Activated naive CD4-positive, alpha-beta T cell treated with anti-CD3 and anti-CD28 coated beads, Interleukin-2, amount 50 U/mL, for 72 hours (primary cell): ENCODE data around the gene SERPINA5. TPM values are rescaled to one million over a fixed set of nuclear protein-coding genes. Genes with fewer than 3 reads are reported as not detected.

Experiments
- ATAC-seq, 2 donors: fragments of 150-1000 bp; cut with Tn5 transposase; 2 replicates each; pipeline ENCODE4 v1.10.0; 2021; ENCODE audit warnings: mild to moderate bottlenecking in 2 of 2, moderate library complexity in 2 of 2
- DNase-seq, 2 donors: peaks; one replicate each; pipeline ENCODE4 v3.0.0; 2021 to 2022; ENCODE audit warnings: low spot score in 2 of 2
- H3K27ac Mint-ChIP-seq, 2 donors: one replicate each; pipeline ENCODE4 v1.8.0; 2022; ENCODE audit warnings: mild to moderate bottlenecking in 2 of 2, mixed read lengths in 2 of 2
- H3K36me3 Mint-ChIP-seq, 2 donors: one replicate each; pipeline ENCODE4 v1.8.0; 2022; ENCODE audit warnings: mixed read lengths in 2 of 2
- H3K9me3 Mint-ChIP-seq, 2 donors: one replicate each; pipeline ENCODE4 v1.8.0; 2022; ENCODE audit warnings: mixed read lengths in 2 of 2
- total RNA-seq, 2 donors: library from RNA; stranded (reverse); gene quantifications; one replicate each; pipeline ENCODE4 v1.2.3, GENCODE V29; 2022

Gene SERPINA5
- total RNA-seq, 2 donors from 2014 or later = not detected

DNA sequence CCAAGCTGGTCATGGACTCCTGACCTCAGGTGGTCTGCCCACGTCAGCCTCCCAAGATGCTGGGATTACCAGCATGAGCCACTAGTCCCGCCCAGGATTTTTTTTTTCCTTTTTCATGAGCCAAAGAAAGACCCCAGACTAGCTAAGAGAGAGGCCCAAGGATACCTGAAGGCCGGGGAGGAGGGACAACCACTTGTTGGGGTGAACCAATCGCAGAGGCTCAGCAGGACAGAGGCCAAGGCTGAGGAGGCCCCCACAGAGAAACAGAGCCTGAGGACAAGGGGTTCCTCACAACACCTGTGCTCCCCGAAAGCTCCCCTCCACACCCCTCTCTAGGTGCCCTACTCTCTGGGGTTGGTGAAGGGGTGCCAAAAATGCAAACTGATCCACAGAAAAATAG, 30.0 kb downstream of the SERPINA5 start:
- peaks cover 0 to 7% of the 10 kb centered on the region in 2 donors for H3K9me3 Mint-ChIP-seq
- no peak for DNase-seq
- no peak for ATAC-seq
- H3K27ac Mint-ChIP-seq = no peak overlapping the region
- no peaks in the 10 kb centered on the region for H3K36me3 Mint-ChIP-seq

- Mint-ChIP-seq H3K9me3 (peaks cover 0 to 17% of the 10 kb centered on the region in 2 donors), H3K36me3 (peaks cover 0 to under 1% of the 10 kb centered on the region in 2 donors), H3K27ac (no peak within 1 kb of the TSS)
- ATAC-seq = no peak
- no peak for DNase-seq
These were observed 30.9 kb downstream of the SERPINA5 start, which contains the start of gene SERPINA3 for GRCh38 chr14:94612174-94612573. SERPINA3 (plus strand) TSS chr14:94612391; CDS start chr14:94614442, 2,051 bp downstream.

GRCh38 chr14:94612580-94613554, 31.6 kb downstream of the SERPINA5 start:
- no peak for ATAC-seq
- no peak for DNase-seq
- Mint-ChIP-seq H3K9me3 (peaks cover 0 to 21% of the 10 kb centered on the region in 2 donors), H3K36me3 (peaks cover 0 to 8% of the 10 kb centered on the region in 2 donors), H3K27ac (no peak overlapping the region)

DNA sequence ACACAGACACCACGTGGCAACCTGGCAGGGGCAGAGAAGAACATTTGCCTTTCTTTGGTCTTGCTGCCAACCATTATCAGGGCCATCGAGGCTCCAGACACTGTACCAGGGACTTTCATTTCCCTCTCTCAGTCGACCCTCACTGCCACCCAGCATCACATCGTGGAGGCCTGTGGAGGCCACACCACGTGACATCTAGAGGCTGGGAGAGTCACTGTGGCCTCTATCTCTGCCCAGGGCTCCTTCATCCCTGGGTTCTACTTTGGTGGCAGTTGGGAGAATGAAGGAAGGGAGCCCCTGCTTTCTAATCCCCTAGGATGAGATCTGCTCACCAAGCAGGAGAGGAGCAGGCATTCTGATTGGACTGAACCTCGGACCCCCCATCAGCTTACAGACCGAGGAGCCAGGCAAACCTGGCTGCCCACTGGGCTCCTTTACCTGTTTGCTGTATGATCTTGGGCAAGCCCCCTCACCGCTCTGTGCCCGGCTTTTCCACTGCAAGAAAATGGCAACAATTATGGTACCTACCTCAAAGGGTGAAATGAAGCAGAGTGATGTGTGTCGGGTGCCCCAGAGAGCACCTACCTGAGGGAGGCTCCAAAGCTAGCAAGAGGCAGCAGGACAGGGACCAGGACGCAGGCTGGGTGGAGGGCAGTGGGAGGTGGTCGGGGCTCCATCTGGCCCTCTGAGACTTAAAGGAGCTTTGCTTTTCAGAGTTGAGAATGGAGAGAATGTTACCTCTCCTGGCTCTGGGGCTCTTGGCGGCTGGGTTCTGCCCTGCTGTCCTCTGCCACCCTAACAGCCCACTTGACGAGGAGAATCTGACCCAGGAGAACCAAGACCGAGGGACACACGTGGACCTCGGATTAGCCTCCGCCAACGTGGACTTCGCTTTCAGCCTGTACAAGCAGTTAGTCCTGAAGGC, 32.8 kb downstream of the SERPINA5 start:
- Mint-ChIP-seq H3K27ac (no peak overlapping the region), H3K36me3 (peaks cover 0 to 19% of the 10 kb centered on the region in 2 donors), H3K9me3 (peaks cover 0 to 26% of the 10 kb centered on the region in 2 donors)
- no peak for ATAC-seq
- no peak for DNase-seq

- no peak for ATAC-seq
- peaks cover 0 to 27% of the 10 kb centered on the region in 2 donors for H3K9me3 Mint-ChIP-seq
- H3K27ac Mint-ChIP-seq = no peak overlapping the region
- no peak for DNase-seq
- peaks cover 0 to 27% of the 10 kb centered on the region in 2 donors for H3K36me3 Mint-ChIP-seq
These were observed 33.6 kb downstream of the SERPINA5 start for GRCh38 chr14:94614802-94615201.

GRCh38 chr14:94615254-94615653, 34.0 kb downstream of the SERPINA5 start:
- peaks cover 0 to 27% of the 10 kb centered on the region in 2 donors for H3K36me3 Mint-ChIP-seq
- peaks cover 0 to 31% of the 10 kb centered on the region in 2 donors for H3K9me3 Mint-ChIP-seq
- no peak for DNase-seq
- no peak for ATAC-seq
- no peak overlapping the region for H3K27ac Mint-ChIP-seq

GRCh38 chr14:94615823-94616570, 34.8 kb downstream of the SERPINA5 start:
- Mint-ChIP-seq H3K9me3 (peaks cover 0 to 31% of the 10 kb centered on the region in 2 donors), H3K36me3 (peaks cover 0 to 27% of the 10 kb centered on the region in 2 donors), H3K27ac (no peak overlapping the region)
- DNase-seq = no peak
- no peak for ATAC-seq

GRCh38 chr14:94617366-94617941, 36.2 kb downstream of the SERPINA5 start:
- no peak for ATAC-seq
- H3K36me3 Mint-ChIP-seq = peaks cover 0 to 27% of the 10 kb centered on the region in 2 donors

GRCh38 chr14:94617988-94618822, 37.0 kb downstream of the SERPINA5 start:
- peaks cover 0 to 27% of the 10 kb centered on the region in 2 donors for H3K36me3 Mint-ChIP-seq
- ATAC-seq (no peak), DNase-seq (no peak)
- H3K9me3 Mint-ChIP-seq = peaks cover 0 to 31% of the 10 kb centered on the region in 2 donors
- no peak overlapping the region for H3K27ac Mint-ChIP-seq

More at GRCh38 chr14:94617366-94617941, 36.2 kb downstream of the SERPINA5 start:
- Mint-ChIP-seq H3K9me3 (peaks cover 0 to 31% of the 10 kb centered on the region in 2 donors), H3K27ac (no peak overlapping the region)
- no peak for DNase-seq

DNA sequence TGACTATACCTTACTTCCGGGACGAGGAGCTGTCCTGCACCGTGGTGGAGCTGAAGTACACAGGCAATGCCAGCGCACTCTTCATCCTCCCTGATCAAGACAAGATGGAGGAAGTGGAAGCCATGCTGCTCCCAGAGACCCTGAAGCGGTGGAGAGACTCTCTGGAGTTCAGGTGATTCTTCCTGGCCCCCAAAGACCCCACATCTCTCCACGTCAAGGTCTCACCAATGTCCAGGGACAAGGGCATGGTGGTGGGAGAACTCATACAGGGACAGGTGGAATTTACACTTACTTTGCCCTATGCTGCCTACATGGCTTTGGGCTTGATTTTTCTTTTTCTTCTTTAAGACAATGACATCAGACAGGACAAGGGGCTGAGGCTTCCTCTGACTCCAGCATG, 38.1 kb downstream of the SERPINA5 start:
- DNase-seq (no peak), ATAC-seq (no peak)
- H3K9me3 Mint-ChIP-seq = peaks cover 0 to 31% of the 10 kb centered on the region in 2 donors
- H3K27ac Mint-ChIP-seq = no peak overlapping the region
- peaks cover 0 to 27% of the 10 kb centered on the region in 2 donors for H3K36me3 Mint-ChIP-seq

GRCh38 chr14:94620597-94620996, 39.4 kb downstream of the SERPINA5 start:
- Mint-ChIP-seq H3K27ac (no peak overlapping the region), H3K9me3 (peaks cover 0 to 31% of the 10 kb centered on the region in 2 donors)

GRCh38 chr14:94621358-94622134, 40.3 kb downstream of the SERPINA5 start:
- DNase-seq = no peak
- Mint-ChIP-seq H3K36me3 (peaks cover 0 to 27% of the 10 kb centered on the region in 2 donors), H3K27ac (no peak overlapping the region), H3K9me3 (peaks cover 0 to 27% of the 10 kb centered on the region in 2 donors)
- ATAC-seq = no peak

More at GRCh38 chr14:94620597-94620996, 39.4 kb downstream of the SERPINA5 start:
- ATAC-seq (no peak), DNase-seq (no peak)
- peaks cover 0 to 27% of the 10 kb centered on the region in 2 donors for H3K36me3 Mint-ChIP-seq

GRCh38 chr14:94622653-94623421, 41.6 kb downstream of the SERPINA5 start:
- Mint-ChIP-seq H3K27ac (no peak overlapping the region), H3K9me3 (peaks cover 0 to 17% of the 10 kb centered on the region in 2 donors), H3K36me3 (peaks cover 0 to 19% of the 10 kb centered on the region in 2 donors)
- ATAC-seq (no peak), DNase-seq (no peak)
